ENCODE measurements around the gene CNTRL.

- TF ChIP-seq CTCF (IDR thresholded peaks at IDR 0.05) (no peak), POLR2A (IDR thresholded peaks at IDR 0.05) (no peak)
These were observed 63.8 kb downstream of the CNTRL start for GRCh38 chr9:121138561-121138960.

All from thyroid gland (tissue), 4 donors.